Left ventricle myocardium inferior (tissue), 1 donor: ENCODE results near the gene TPRA1. TPM values are rescaled to one million over a fixed set of nuclear protein-coding genes. Genes with fewer than 3 reads are reported as not detected.

ENCODE experiments used
- DNase-seq: peaks from one replicate; pipeline ENCODE4 v3.0.0-alpha.2; 2020
- H3K27ac ChIP-seq: fragments of 200-600 bp; replicated peaks from 2 replicates; pipeline ENCODE4 v1.8.0; 2021
- H3K27me3 ChIP-seq: fragments of 200-600 bp; 2 replicates; pipeline ENCODE4 v1.8.0; 2021; ENCODE audit warnings: low read depth
- H3K36me3 ChIP-seq: fragments of 200-600 bp; 2 replicates; pipeline ENCODE4 v1.8.0; 2021
- H3K4me1 ChIP-seq: fragments of 200-600 bp; 2 replicates; pipeline ENCODE4 v1.8.0; 2021
- H3K4me3 ChIP-seq: fragments of 200-600 bp; 2 replicates; pipeline ENCODE4 v1.8.0; 2021; ENCODE audit warnings: mild to moderate bottlenecking, moderate library complexity
- H3K9me3 ChIP-seq: fragments of 200-600 bp; replicated peaks from 2 replicates; pipeline ENCODE4 v1.8.0; 2021
- intact Hi-C: fragments of 100-400 bp; cut with micrococcal nuclease; formaldehyde crosslinking; loops from one replicate; pipeline ENCODE4 v1.11.0; 2022
- microRNA-seq: library from miRNA; unstranded; fragments of <30 nt; microRNA quantifications from one replicate; pipeline ENCODE4 v1.2.0, GENCODE V29; 2020
- total RNA-seq: library from RNA; stranded (reverse); fragmentation: NEBNext Ultra II Directional; extraction: Animal tissue kit (Norgen Biotek cat#: 25700); gene quantifications from one replicate; pipeline ENCODE4 v1.2.1, GENCODE V29; 2021
- TF ChIP-seq, protein P1 (sequence below): fragments of 200-600 bp; IDR thresholded peaks from 2 replicates; pipeline ENCODE4 v1.8.0; 2021; ENCODE audit warnings: antibody characterized with exemption, mild to moderate bottlenecking, borderline replicate concordance
- donor health status: DM: no; HTN: yes; CAD: no; lungs with severe emphysema.

TPRA1 gene
- total RNA-seq, 1 donor from 2014 or later, result 17.4 TPM

DNA sequence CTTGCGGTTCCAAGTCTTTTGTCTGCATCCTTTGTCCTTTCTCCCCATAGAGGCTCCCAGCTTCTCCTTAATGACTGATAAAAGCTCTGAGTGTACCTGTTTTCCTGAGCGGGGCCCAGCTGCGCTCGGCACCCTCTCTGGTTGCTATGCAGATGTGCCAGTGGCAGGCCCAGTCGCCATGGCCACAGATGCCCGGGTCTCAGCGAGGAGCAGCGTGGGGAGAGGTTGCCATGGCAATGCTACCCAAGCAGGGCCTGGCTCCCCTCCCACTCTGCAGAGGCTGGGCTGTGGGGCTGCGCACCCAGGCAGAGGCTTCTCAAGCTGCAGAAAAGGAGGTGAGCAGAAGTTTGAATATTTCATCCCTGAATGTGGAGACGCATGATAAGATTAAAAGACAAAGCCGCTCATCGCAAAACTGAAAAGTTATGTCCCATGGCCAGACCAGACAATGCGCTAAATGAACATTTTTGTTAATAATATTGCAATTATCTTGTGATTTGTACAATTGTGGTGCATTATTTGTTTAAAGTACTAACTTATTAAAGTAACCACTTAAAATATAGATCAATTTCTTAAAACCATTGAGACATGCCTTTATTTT lies 66.1 kb downstream of the TPRA1 start:
- Histone ChIP-seq H3K27ac (no peak overlapping the region), H3K9me3 (peaks cover 18% of the 10 kb centered on the region), H3K27me3 (peaks cover 55% of the 10 kb centered on the region), H3K36me3 (no peaks in the 10 kb centered on the region), H3K4me1 (no peaks in the 10 kb centered on the region), H3K4me3 (no peak overlapping the region)
- TF ChIP-seq, protein P1, sequence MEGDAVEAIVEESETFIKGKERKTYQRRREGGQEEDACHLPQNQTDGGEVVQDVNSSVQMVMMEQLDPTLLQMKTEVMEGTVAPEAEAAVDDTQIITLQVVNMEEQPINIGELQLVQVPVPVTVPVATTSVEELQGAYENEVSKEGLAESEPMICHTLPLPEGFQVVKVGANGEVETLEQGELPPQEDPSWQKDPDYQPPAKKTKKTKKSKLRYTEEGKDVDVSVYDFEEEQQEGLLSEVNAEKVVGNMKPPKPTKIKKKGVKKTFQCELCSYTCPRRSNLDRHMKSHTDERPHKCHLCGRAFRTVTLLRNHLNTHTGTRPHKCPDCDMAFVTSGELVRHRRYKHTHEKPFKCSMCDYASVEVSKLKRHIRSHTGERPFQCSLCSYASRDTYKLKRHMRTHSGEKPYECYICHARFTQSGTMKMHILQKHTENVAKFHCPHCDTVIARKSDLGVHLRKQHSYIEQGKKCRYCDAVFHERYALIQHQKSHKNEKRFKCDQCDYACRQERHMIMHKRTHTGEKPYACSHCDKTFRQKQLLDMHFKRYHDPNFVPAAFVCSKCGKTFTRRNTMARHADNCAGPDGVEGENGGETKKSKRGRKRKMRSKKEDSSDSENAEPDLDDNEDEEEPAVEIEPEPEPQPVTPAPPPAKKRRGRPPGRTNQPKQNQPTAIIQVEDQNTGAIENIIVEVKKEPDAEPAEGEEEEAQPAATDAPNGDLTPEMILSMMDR, result no peak
- DNase-seq, result no peak
- intact Hi-C loops, result no loop called here

Small RNA genes within 50 kb of the gene (microRNA-seq; reads per million reads assigned to microRNA genes)
- gene MIR6825, result not detected
- gene MIR7976, result not detected

Other genes starting within 250 kb of the TPRA1 start
- gene MCM2, start 7.7 kb upstream of the TPRA1 start, total RNA-seq, result 7.6 TPM
- gene PODXL2, start 38.5 kb upstream of the TPRA1 start, total RNA-seq, result 1.7 TPM
- gene ABTB1, start 82.2 kb upstream of the TPRA1 start, total RNA-seq, result 29.9 TPM
- gene MGLL, start 231.8 kb upstream of the TPRA1 start, total RNA-seq, result 67.0 TPM